Measurements from ENCODE around the gene IPP.
A peak's percentile ranks its signal among the peaks of the same experiment; 100 is the strongest.
"Not testable (repeated sequence)": the region's sequence is repeated elsewhere in the genome, so short reads cannot be mapped to it uniquely, and the experiment has no call there.

The IPP gene

GRCh38 chr1:45679123-45679522 lies 71.3 kb downstream of the IPP start:
- peak in 1 of 2 donors; percentile 3 for DNase-seq

GRCh38 chr1:45678489-45678888 lies 72.0 kb downstream of the IPP start:
- DNase-seq = no peak

- no peak for DNase-seq
Measured at GRCh38 chr1:45677751-45678245, 72.7 kb downstream of the IPP start.

- DNase-seq = not testable (repeated sequence)
Measured at GRCh38 chr1:45676553-45676952, 73.9 kb downstream of the IPP start.

GRCh38 chr1:45674478-45674877 lies 76.0 kb downstream of the IPP start:
- no peak for DNase-seq

GRCh38 chr1:45673956-45674355 lies 76.5 kb downstream of the IPP start:
- no peak for DNase-seq

- DNase-seq = no peak
Measured at GRCh38 chr1:45669859-45670655, 80.4 kb downstream of the IPP start.

GRCh38 chr1:45669379-45669778 lies 81.1 kb downstream of the IPP start:
- no peak for DNase-seq

- DNase-seq = no peak
Measured at GRCh38 chr1:45668526-45668925, 81.9 kb downstream of the IPP start.

- no peak for DNase-seq
Measured at GRCh38 chr1:45667321-45668111, 82.9 kb downstream of the IPP start.

- no peak for DNase-seq
Measured at GRCh38 chr1:45666836-45667235, 83.6 kb downstream of the IPP start.

- DNase-seq = no peak
Measured at GRCh38 chr1:45660336-45660735, 90.1 kb downstream of the IPP start.

GRCh38 chr1:45659222-45659621 lies 91.2 kb downstream of the IPP start:
- DNase-seq = no peak

- no peak for DNase-seq
Measured at GRCh38 chr1:45658171-45658570, 92.3 kb downstream of the IPP start.

GRCh38 chr1:45656573-45657226 lies 93.8 kb downstream of the IPP start:
- DNase-seq = no peak

- DNase-seq = no peak
Measured at GRCh38 chr1:45654540-45655280, 95.7 kb downstream of the IPP start.
